ACC112 (cell line): Measurements from ENCODE around the gene PML.

Source experiments
- H2AFZ ChIP-seq: fragments of 200-600 bp; sonication (generic); one replicate; pipeline ENCODE4 v1.6.0; 2017; ENCODE audit warnings: antibody characterized with exemption, low read length; ENCODE audit not compliant: unreplicated experiment
- H3K27ac ChIP-seq: fragments of 200-600 bp; sonication (generic); 2 replicates; pipeline ENCODE4 v1.5.1; 2014; ENCODE audit warnings: low read depth, mild to moderate bottlenecking, antibody characterized with exemption, low read length, moderate library complexity
- H3K27me3 ChIP-seq: fragments of 200-600 bp; sonication (generic); 2 replicates; pipeline ENCODE4 v1.6.1; 2014; ENCODE audit warnings: mild to moderate bottlenecking, antibody characterized with exemption, low read length, moderate library complexity, mixed read lengths; ENCODE audit not compliant: insufficient read depth
- H3K36me3 ChIP-seq: fragments of 200-600 bp; sonication (generic); 2 replicates; pipeline ENCODE4 v1.6.1; 2016; ENCODE audit warnings: mild to moderate bottlenecking, antibody characterized with exemption, low read length, moderate library complexity, mixed read lengths; ENCODE audit not compliant: insufficient read depth
- H3K4me1 ChIP-seq: fragments of 200-600 bp; sonication (generic); one replicate; pipeline ENCODE4 v1.6.1; 2016; ENCODE audit warnings: low read length, mixed read lengths; ENCODE audit not compliant: insufficient read depth, unreplicated experiment, control insufficient read depth
- H3K4me3 ChIP-seq: fragments of 200-600 bp; sonication (generic); 2 replicates; pipeline ENCODE4 v1.5.1; 2014; ENCODE audit warnings: mild to moderate bottlenecking, low read depth, low read length
- H3K79me2 ChIP-seq: fragments of 200-600 bp; sonication (generic); one replicate; pipeline ENCODE4 v1.6.0; 2016; ENCODE audit warnings: low read length; ENCODE audit not compliant: control insufficient read depth, unreplicated experiment, insufficient read depth

Gene PML

GRCh38 chr15:73991726-73992593, 2.6 kb upstream of the PML start, which contains the start of gene STOML1:
STOML1 (minus strand) TSS chr15:73992295; CDS start chr15:73992223, 72 bp downstream.
- Histone ChIP-seq H3K36me3 (peaks cover 4% of the 10 kb centered on the region; the same call in 1 of the 2 replicates), H3K4me1 (peaks cover 51% of the 10 kb centered on the region), H2AFZ (peak within 1 kb of the TSS; percentile 7), H3K27ac (peak within 1 kb of the TSS; percentile 72), H3K79me2 (peaks cover 32% of the 10 kb centered on the region), H3K4me3 (peak within 1 kb of the TSS; percentile 85), H3K27me3 (no peaks in the 10 kb centered on the region)

GRCh38 chr15:73992594-73992898, 2.0 kb upstream of the PML start:
- Histone ChIP-seq H3K4me3 (peak overlapping the region; percentile 85), H3K4me1 (peaks cover 48% of the 10 kb centered on the region), H3K27me3 (no peaks in the 10 kb centered on the region), H3K27ac (no peak overlapping the region), H3K36me3 (peaks cover 9% of the 10 kb centered on the region; the same call in 1 of the 2 replicates), H2AFZ (no peak overlapping the region), H3K79me2 (peaks cover 38% of the 10 kb centered on the region)

- Histone ChIP-seq H3K27me3 (no peaks in the 10 kb centered on the region), H3K4me1 (peaks cover 48% of the 10 kb centered on the region), H3K27ac (no peak overlapping the region), H3K79me2 (peaks cover 47% of the 10 kb centered on the region), H3K36me3 (peaks cover 12% of the 10 kb centered on the region), H3K4me3 (peak overlapping the region; percentile 96), H2AFZ (no peak overlapping the region)
These were observed 1.1 kb upstream of the PML start for GRCh38 chr15:73993211-73993994.

GRCh38 chr15:73994912-73995622, 551 bp downstream of the PML start:
- H3K36me3 ChIP-seq: peaks cover 24% of the 10 kb centered on the region
- peak overlapping the region; percentile 96 for H3K4me3 ChIP-seq
- H3K27ac ChIP-seq: peak overlapping the region; percentile 81
- peaks cover 61% of the 10 kb centered on the region for H3K79me2 ChIP-seq
- no peaks in the 10 kb centered on the region for H3K27me3 ChIP-seq
- no peak overlapping the region for H2AFZ ChIP-seq
- H3K4me1 ChIP-seq: peaks cover 42% of the 10 kb centered on the region

GRCh38 chr15:73996267-73996666, 1.8 kb downstream of the PML start:
- Histone ChIP-seq H3K4me3 (peak overlapping the region; percentile 96), H3K79me2 (peaks cover 68% of the 10 kb centered on the region), H3K4me1 (peaks cover 36% of the 10 kb centered on the region), H2AFZ (no peak overlapping the region), H3K27ac (peak overlapping the region; percentile 81), H3K36me3 (peaks cover 24% of the 10 kb centered on the region), H3K27me3 (no peaks in the 10 kb centered on the region)

- Histone ChIP-seq H3K27me3 (no peaks in the 10 kb centered on the region), H3K4me3 (peak overlapping the region; percentile 96), H3K27ac (peak overlapping the region; percentile 81), H3K4me1 (peaks cover 36% of the 10 kb centered on the region), H2AFZ (no peak overlapping the region), H3K36me3 (peaks cover 30% of the 10 kb centered on the region), H3K79me2 (peaks cover 72% of the 10 kb centered on the region)
These were observed 2.4 kb downstream of the PML start for GRCh38 chr15:73996939-73997338.

- H3K4me1 ChIP-seq: peaks cover 34% of the 10 kb centered on the region
- no peak overlapping the region for H2AFZ ChIP-seq
- H3K27ac ChIP-seq: no peak overlapping the region
- H3K79me2 ChIP-seq: peaks cover 81% of the 10 kb centered on the region
- H3K4me3 ChIP-seq: peak overlapping the region; percentile 96
- peaks cover 35% of the 10 kb centered on the region for H3K36me3 ChIP-seq
- no peaks in the 10 kb centered on the region for H3K27me3 ChIP-seq
These were observed 3.5 kb downstream of the PML start for GRCh38 chr15:73997986-73998385.

- H3K27ac ChIP-seq: no peak overlapping the region
These were observed 12.5 kb downstream of the PML start for GRCh38 chr15:74006774-74007639.

GRCh38 chr15:74007820-74008371, 13.4 kb downstream of the PML start:
- H3K27ac ChIP-seq: no peak overlapping the region
- peaks cover 32% of the 10 kb centered on the region for H3K36me3 ChIP-seq

More at GRCh38 chr15:74006774-74007639, 12.5 kb downstream of the PML start:
- no peak overlapping the region for H2AFZ ChIP-seq
- no peaks in the 10 kb centered on the region for H3K27me3 ChIP-seq
- H3K79me2 ChIP-seq: peaks cover 96% of the 10 kb centered on the region
- peaks cover 30% of the 10 kb centered on the region for H3K36me3 ChIP-seq
- no peak overlapping the region for H3K4me3 ChIP-seq
- peaks cover 50% of the 10 kb centered on the region for H3K4me1 ChIP-seq

More at GRCh38 chr15:74007820-74008371, 13.4 kb downstream of the PML start:
- H2AFZ ChIP-seq: no peak overlapping the region
- H3K4me1 ChIP-seq: peaks cover 51% of the 10 kb centered on the region
- H3K4me3 ChIP-seq: no peak overlapping the region
- H3K79me2 ChIP-seq: peaks cover 95% of the 10 kb centered on the region
- H3K27me3 ChIP-seq: no peaks in the 10 kb centered on the region
